H1 (cell line): ENCODE measurements around the gene B3GAT2. TPM values are rescaled to one million over a fixed set of nuclear protein-coding genes. Genes with fewer than 3 reads are reported as not detected.

Source experiments
- CHD1 ChIP-seq: IDR thresholded peaks from 2 replicates; pipeline ENCODE4 v1.6.1; 2012; ENCODE audit warnings: low read depth, low read length, improper control_type of control experiment
- EP300 ChIP-seq, 2 experiments: IDR thresholded peaks; 1 replicate in 1 of 2; 2 replicates in 1 of 2; pipeline ENCODE4 v1.6.1; 2011 to 2012; ENCODE audit warnings: low read depth in 2 of 2, low read length in 2 of 2, mild to moderate bottlenecking in 2 of 2, borderline replicate concordance in 1 of 2, inconsistent platforms in 1 of 2, moderate library complexity in 1 of 2
- JUND ChIP-seq: IDR thresholded peaks from 2 replicates; pipeline ENCODE4 v1.6.1; 2011; ENCODE audit warnings: mild to moderate bottlenecking, improper control_type of control experiment, low read length
- NRF1 ChIP-seq: IDR thresholded peaks from 2 replicates; pipeline ENCODE4 v1.6.1; 2011; ENCODE audit warnings: mild to moderate bottlenecking, low read depth, low read length, improper control_type of control experiment
- PHF8 ChIP-seq: fragments of 200-600 bp; sonication (generic); conservative IDR thresholded peaks from 2 replicates; pipeline ENCODE4 v1.7.1; 2012; ENCODE audit warnings: low read depth, mild to moderate bottlenecking, inconsistent platforms, low read length, moderate library complexity
- POLR2A ChIP-seq, 2 experiments: IDR thresholded peaks; 1 replicate in 1 of 2; 2 replicates in 1 of 2; pipeline ENCODE4 v1.6.1; 2011; ENCODE audit warnings: low read depth in 2 of 2, low read length in 2 of 2, mild to moderate bottlenecking in 2 of 2; ENCODE audit errors: control extremely low read depth in 1 of 2
- SIRT6 ChIP-seq: IDR thresholded peaks from one replicate; pipeline ENCODE4 v1.7.1; 2012; ENCODE audit warnings: low read length, inconsistent platforms
- polyA plus RNA-seq, 7 experiments: library from polyadenylated mRNA; depleted of rRNA in 3 of 7; stranded (reverse) in 5 of 7; unstranded in 2 of 7; fragments of >200 nt in 5 of 7; fragments of 200-250 nt in 2 of 7; gene quantifications; 1 replicate in 5 of 7; 2 replicates in 1 of 7; 4 replicates in 1 of 7; pipeline versions ENCODE4 v1.2.1 to v1.2.3, GENCODE V29; 2011 to 2013; ENCODE audit warnings: missing spikeins in 2 of 7, mixed read lengths in 2 of 7
- total RNA-seq: library from RNA; stranded (reverse); fragmentation: NEBNext Ultra II Directional; extraction: Animal tissue kit (Norgen Biotek cat#: 25700); gene quantifications from 2 replicates; pipeline ENCODE4 v1.2.1, GENCODE V29; 2021
- TF ChIP-seq, protein P1 (sequence below): fragments of 300-600 bp; sonication (generic); IDR thresholded peaks from 2 replicates; pipeline ENCODE4 v1.7.1; 2012; ENCODE audit warnings: low read length, moderate library complexity, mild to moderate bottlenecking, inconsistent platforms; ENCODE audit not compliant: insufficient replicate concordance
- TF ChIP-seq, protein P2 (sequence below): IDR thresholded peaks from 2 replicates; pipeline ENCODE4 v1.6.1; 2012; ENCODE audit warnings: low read length, inconsistent platforms
- TF ChIP-seq, protein P3 (sequence below): IDR thresholded peaks from 2 replicates; pipeline ENCODE4 v1.6.1; 2011; ENCODE audit warnings: low read depth, mild to moderate bottlenecking, low read length; ENCODE audit not compliant: insufficient read depth

The B3GAT2 gene
- total and polyA plus RNA-seq, 2 of the 8 experiments (the other 6 are each of a cell fraction or from before 2014, with no cell fraction given): 0.83 to 1.9 TPM

DNA sequence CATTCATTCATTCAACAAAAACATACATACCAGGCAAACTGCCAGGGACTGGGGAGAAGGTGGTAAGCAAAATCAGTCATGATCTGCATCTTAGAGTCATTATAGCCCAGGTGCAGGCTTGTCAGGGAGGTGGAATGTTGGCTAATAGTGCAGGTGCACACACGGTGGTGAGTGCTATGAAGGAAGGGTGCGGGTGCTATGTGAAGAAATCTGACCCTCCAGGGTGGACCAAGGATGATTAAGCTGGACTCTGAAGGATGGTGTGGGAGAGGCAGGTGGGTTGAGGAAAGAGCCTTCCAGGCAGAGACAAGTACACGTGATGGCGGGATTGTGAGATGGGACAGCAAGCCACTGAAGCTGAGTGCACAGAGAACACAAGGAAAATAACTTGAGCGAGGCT lies 77.4 kb downstream of the B3GAT2 start (continued):
- TF ChIP-seq, protein P1, sequence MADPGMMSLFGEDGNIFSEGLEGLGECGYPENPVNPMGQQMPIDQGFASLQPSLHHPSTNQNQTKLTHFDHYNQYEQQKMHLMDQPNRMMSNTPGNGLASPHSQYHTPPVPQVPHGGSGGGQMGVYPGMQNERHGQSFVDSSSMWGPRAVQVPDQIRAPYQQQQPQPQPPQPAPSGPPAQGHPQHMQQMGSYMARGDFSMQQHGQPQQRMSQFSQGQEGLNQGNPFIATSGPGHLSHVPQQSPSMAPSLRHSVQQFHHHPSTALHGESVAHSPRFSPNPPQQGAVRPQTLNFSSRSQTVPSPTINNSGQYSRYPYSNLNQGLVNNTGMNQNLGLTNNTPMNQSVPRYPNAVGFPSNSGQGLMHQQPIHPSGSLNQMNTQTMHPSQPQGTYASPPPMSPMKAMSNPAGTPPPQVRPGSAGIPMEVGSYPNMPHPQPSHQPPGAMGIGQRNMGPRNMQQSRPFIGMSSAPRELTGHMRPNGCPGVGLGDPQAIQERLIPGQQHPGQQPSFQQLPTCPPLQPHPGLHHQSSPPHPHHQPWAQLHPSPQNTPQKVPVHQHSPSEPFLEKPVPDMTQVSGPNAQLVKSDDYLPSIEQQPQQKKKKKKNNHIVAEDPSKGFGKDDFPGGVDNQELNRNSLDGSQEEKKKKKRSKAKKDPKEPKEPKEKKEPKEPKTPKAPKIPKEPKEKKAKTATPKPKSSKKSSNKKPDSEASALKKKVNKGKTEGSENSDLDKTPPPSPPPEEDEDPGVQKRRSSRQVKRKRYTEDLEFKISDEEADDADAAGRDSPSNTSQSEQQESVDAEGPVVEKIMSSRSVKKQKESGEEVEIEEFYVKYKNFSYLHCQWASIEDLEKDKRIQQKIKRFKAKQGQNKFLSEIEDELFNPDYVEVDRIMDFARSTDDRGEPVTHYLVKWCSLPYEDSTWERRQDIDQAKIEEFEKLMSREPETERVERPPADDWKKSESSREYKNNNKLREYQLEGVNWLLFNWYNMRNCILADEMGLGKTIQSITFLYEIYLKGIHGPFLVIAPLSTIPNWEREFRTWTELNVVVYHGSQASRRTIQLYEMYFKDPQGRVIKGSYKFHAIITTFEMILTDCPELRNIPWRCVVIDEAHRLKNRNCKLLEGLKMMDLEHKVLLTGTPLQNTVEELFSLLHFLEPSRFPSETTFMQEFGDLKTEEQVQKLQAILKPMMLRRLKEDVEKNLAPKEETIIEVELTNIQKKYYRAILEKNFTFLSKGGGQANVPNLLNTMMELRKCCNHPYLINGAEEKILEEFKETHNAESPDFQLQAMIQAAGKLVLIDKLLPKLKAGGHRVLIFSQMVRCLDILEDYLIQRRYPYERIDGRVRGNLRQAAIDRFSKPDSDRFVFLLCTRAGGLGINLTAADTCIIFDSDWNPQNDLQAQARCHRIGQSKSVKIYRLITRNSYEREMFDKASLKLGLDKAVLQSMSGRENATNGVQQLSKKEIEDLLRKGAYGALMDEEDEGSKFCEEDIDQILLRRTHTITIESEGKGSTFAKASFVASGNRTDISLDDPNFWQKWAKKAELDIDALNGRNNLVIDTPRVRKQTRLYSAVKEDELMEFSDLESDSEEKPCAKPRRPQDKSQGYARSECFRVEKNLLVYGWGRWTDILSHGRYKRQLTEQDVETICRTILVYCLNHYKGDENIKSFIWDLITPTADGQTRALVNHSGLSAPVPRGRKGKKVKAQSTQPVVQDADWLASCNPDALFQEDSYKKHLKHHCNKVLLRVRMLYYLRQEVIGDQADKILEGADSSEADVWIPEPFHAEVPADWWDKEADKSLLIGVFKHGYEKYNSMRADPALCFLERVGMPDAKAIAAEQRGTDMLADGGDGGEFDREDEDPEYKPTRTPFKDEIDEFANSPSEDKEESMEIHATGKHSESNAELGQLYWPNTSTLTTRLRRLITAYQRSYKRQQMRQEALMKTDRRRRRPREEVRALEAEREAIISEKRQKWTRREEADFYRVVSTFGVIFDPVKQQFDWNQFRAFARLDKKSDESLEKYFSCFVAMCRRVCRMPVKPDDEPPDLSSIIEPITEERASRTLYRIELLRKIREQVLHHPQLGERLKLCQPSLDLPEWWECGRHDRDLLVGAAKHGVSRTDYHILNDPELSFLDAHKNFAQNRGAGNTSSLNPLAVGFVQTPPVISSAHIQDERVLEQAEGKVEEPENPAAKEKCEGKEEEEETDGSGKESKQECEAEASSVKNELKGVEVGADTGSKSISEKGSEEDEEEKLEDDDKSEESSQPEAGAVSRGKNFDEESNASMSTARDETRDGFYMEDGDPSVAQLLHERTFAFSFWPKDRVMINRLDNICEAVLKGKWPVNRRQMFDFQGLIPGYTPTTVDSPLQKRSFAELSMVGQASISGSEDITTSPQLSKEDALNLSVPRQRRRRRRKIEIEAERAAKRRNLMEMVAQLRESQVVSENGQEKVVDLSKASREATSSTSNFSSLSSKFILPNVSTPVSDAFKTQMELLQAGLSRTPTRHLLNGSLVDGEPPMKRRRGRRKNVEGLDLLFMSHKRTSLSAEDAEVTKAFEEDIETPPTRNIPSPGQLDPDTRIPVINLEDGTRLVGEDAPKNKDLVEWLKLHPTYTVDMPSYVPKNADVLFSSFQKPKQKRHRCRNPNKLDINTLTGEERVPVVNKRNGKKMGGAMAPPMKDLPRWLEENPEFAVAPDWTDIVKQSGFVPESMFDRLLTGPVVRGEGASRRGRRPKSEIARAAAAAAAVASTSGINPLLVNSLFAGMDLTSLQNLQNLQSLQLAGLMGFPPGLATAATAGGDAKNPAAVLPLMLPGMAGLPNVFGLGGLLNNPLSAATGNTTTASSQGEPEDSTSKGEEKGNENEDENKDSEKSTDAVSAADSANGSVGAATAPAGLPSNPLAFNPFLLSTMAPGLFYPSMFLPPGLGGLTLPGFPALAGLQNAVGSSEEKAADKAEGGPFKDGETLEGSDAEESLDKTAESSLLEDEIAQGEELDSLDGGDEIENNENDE: no peak
- TF ChIP-seq PHF8 (no peak), POLR2A (IDR thresholded peaks at IDR 0.05; ENCODE audit: control extremely low read depth in 1 of 2, low read depth in 2 of 2, low read length in 2 of 2) (no peak), SIRT6 (no peak), CHD1 (no peak), NRF1 (no peak), JUND (no peak), EP300 (IDR thresholded peaks at IDR 0.05; ENCODE audit: borderline replicate concordance in 1 of 2, low read depth in 2 of 2, low read length in 2 of 2) (no peak)
- TF ChIP-seq, protein P2, sequence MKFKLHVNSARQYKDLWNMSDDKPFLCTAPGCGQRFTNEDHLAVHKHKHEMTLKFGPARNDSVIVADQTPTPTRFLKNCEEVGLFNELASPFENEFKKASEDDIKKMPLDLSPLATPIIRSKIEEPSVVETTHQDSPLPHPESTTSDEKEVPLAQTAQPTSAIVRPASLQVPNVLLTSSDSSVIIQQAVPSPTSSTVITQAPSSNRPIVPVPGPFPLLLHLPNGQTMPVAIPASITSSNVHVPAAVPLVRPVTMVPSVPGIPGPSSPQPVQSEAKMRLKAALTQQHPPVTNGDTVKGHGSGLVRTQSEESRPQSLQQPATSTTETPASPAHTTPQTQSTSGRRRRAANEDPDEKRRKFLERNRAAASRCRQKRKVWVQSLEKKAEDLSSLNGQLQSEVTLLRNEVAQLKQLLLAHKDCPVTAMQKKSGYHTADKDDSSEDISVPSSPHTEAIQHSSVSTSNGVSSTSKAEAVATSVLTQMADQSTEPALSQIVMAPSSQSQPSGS: no peak
- TF ChIP-seq, protein P3, sequence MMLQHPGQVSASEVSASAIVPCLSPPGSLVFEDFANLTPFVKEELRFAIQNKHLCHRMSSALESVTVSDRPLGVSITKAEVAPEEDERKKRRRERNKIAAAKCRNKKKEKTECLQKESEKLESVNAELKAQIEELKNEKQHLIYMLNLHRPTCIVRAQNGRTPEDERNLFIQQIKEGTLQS: no peak
